SK-N-SH (cell line): Measurements from ENCODE around the gene CCDC149. TPM values are rescaled to one million over a fixed set of nuclear protein-coding genes. Genes with fewer than 3 reads are reported as not detected.

Experiments
- CTCF ChIA-PET: fragments of 300-600, 350-600 bp; formaldehyde crosslinking; extraction: SDS; loops from one replicate; lab custom pipeline; 2021; lab: Yijun Ruan, JAX
- POLR2A ChIA-PET: fragments of 350-600 bp; sonication (Branson Sonifier 250); formaldehyde crosslinking; extraction: SDS; loops from one replicate; lab custom pipeline; 2020; ENCODE audit warnings: antibody characterized with exemption, inconsistent platforms; lab: Yijun Ruan, JAX
- DNase-seq: peaks from one replicate; pipeline ENCODE4 v3.0.0; 2012
- H2AFZ ChIP-seq: fragments of 200-600 bp; sonication (generic); 2 replicates; pipeline ENCODE4 v1.8.1; 2016; ENCODE audit warnings: antibody characterized with exemption, mild to moderate bottlenecking, low read depth
- H3F3A ChIP-seq: fragments of 200-600 bp; sonication (generic); replicated peaks from 2 replicates; pipeline ENCODE3; 2016; ENCODE audit warnings: antibody characterized with exemption, mild to moderate bottlenecking; ENCODE audit not compliant: insufficient read depth
- H3K27ac ChIP-seq, 2 experiments: fragments of 200-500 bp in 1 of 2; fragments of 200-600 bp in 1 of 2; sonication (Bioruptor generic) in 1 of 2; sonication (generic), shearing (Covaris generic) in 1 of 2; 2 replicates each; pipeline versions ENCODE4 v1.5.1 to v1.6.1; 2014 to 2016; ENCODE audit warnings: low read depth in 2 of 2, inconsistent platforms in 1 of 2, low read length in 1 of 2, mild to moderate bottlenecking in 1 of 2, mixed read lengths in 1 of 2
- H3K27me3 ChIP-seq: fragments of 200-600 bp; sonication (generic), shearing (Covaris generic); 2 replicates; pipeline ENCODE4 v1.6.1; 2016; ENCODE audit warnings: mixed run types; ENCODE audit not compliant: insufficient read depth
- H3K36me3 ChIP-seq, 2 experiments: fragments of 200-500 bp in 1 of 2; fragments of 200-600 bp in 1 of 2; sonication (Bioruptor generic) in 1 of 2; sonication (generic) in 1 of 2; replicated peaks in 1 of 2; 2 replicates each; pipeline versions ENCODE3 to v1.5.1; 2014 to 2016; ENCODE audit warnings: low read length in 1 of 2, mild to moderate bottlenecking in 1 of 2; ENCODE audit not compliant: insufficient read depth in 2 of 2, control insufficient read depth in 1 of 2
- H3K4me1 ChIP-seq, 2 experiments: fragments of 200-500 bp in 1 of 2; fragments of 200-600 bp in 1 of 2; sonication (Bioruptor generic) in 1 of 2; sonication (generic), shearing (Covaris generic) in 1 of 2; 2 replicates each; pipeline versions ENCODE4 v1.5.1 to v1.6.1; 2014 to 2016; ENCODE audit warnings: low read depth in 1 of 2, low read length in 1 of 2, mixed run types in 1 of 2; ENCODE audit not compliant: insufficient read depth in 2 of 2, control insufficient read depth in 1 of 2
- H3K4me2 ChIP-seq: fragments of 200-600 bp; sonication (generic), shearing (Covaris generic); 2 replicates; pipeline ENCODE4 v1.6.1; 2017; ENCODE audit warnings: mixed run types
- H3K4me3 ChIP-seq, 2 experiments: fragments of 200-500 bp in 1 of 2; fragments of 200-600 bp in 1 of 2; sonication (Bioruptor generic) in 1 of 2; sonication (generic), shearing (Covaris generic) in 1 of 2; 2 replicates each; pipeline versions ENCODE4 v1.5.1 to v1.8.1; 2014 to 2016; ENCODE audit warnings: low read depth in 2 of 2, inconsistent platforms in 1 of 2, low read length in 1 of 2, mild to moderate bottlenecking in 1 of 2, mixed read lengths in 1 of 2, moderate library complexity in 1 of 2
- H3K79me2 ChIP-seq: fragments of 200-600 bp; sonication (generic); 2 replicates; pipeline ENCODE4 v1.8.1; 2017; ENCODE audit warnings: mild to moderate bottlenecking; ENCODE audit not compliant: insufficient read depth
- H3K9ac ChIP-seq: fragments of 200-600 bp; sonication (generic); 2 replicates; pipeline ENCODE4 v1.6.1; 2017; ENCODE audit warnings: mixed run types
- H3K9me2 ChIP-seq: fragments of 200-600 bp; sonication (generic); 2 replicates; pipeline ENCODE4 v1.6.1; 2017; ENCODE audit warnings: mixed run types
- H3K9me3 ChIP-seq: fragments of 200-600 bp; sonication (generic); 2 replicates; pipeline ENCODE4 v1.6.1; 2017; ENCODE audit warnings: mixed run types, mild to moderate bottlenecking, moderate library complexity
- H4K20me1 ChIP-seq: fragments of 200-600 bp; sonication (generic); 2 replicates; pipeline ENCODE4 v1.6.1; 2017; ENCODE audit warnings: mild to moderate bottlenecking, mixed run types; ENCODE audit not compliant: insufficient read depth
- CHD2 ChIP-seq: fragments of 150-350 bp; IDR thresholded peaks from 2 replicates; pipeline ENCODE4 v1.6.1; 2018; ENCODE audit warnings: low read length; ENCODE audit not compliant: partially characterized antibody
- CTCF ChIP-seq: fragments of 200-600 bp; sonication (generic); IDR thresholded peaks from 2 replicates; pipeline ENCODE4 v1.6.1; 2017; ENCODE audit warnings: antibody characterized with exemption, mild to moderate bottlenecking, moderate library complexity
- EZH2phosphoT487 ChIP-seq: fragments of 200-600 bp; sonication (generic); IDR thresholded peaks from 2 replicates; pipeline ENCODE4 v1.6.1; 2017; ENCODE audit warnings: low read depth, mixed run types, mild to moderate bottlenecking, antibody characterized with exemption, moderate library complexity, borderline replicate concordance
- GATA2 ChIP-seq: sonication (generic); formaldehyde crosslinking; IDR thresholded peaks from 2 replicates; pipeline ENCODE4 v1.5.0; 2020; ENCODE audit warnings: mild to moderate bottlenecking, missing genetic modification reagents
- NFIC ChIP-seq: IDR thresholded peaks from 2 replicates; pipeline ENCODE4 v1.4.0; 2012; ENCODE audit warnings: borderline replicate concordance
- NRF1 ChIP-seq: IDR thresholded peaks from 2 replicates; pipeline ENCODE4 v1.6.1; 2012; ENCODE audit warnings: low read depth, mild to moderate bottlenecking, low read length
- SMC3 ChIP-seq: IDR thresholded peaks from 2 replicates; pipeline ENCODE4 v1.6.1; 2012; ENCODE audit warnings: low read depth, low read length, improper control_type of control experiment
- TAF1 ChIP-seq: IDR thresholded peaks from 2 replicates; pipeline ENCODE4 v1.6.1; 2012; ENCODE audit warnings: low read depth, mild to moderate bottlenecking, low read length, moderate library complexity, borderline replicate concordance
- TCF12 ChIP-seq: IDR thresholded peaks from 2 replicates; pipeline ENCODE4 v1.4.0; 2012
- TEAD4 ChIP-seq: IDR thresholded peaks from 2 replicates; pipeline ENCODE4 v1.4.0; 2012; ENCODE audit warnings: mild to moderate bottlenecking, borderline replicate concordance; ENCODE audit not compliant: insufficient read depth
- WGBS: methylation state at CpG from one replicate; pipeline ENCODE4 v1.1.6; 2017; ENCODE audit warnings: low lambda C conversion rate; 5-methylcytosine and 5-hydroxymethylcytosine counted together
- polyA plus RNA-seq, 3 experiments: library from polyadenylated mRNA; depleted of rRNA; stranded (reverse); fragments of >200 nt; gene quantifications; 2 replicates each; pipeline ENCODE4 v1.2.3, GENCODE V29; 2012
- TF ChIP-seq, protein P1 (sequence below): IDR thresholded peaks from 2 replicates; pipeline ENCODE4 v1.4.0; 2012; ENCODE audit warnings: low read depth
- TF ChIP-seq, protein P2 (sequence below): IDR thresholded peaks from 2 replicates; pipeline ENCODE4 v1.6.1; 2012; ENCODE audit warnings: mild to moderate bottlenecking, low read depth, low read length, moderate library complexity

Gene CCDC149
- polyA plus RNA-seq, 1 of the 3 experiments (the other 2 are of a cell fraction) = 5.5 TPM

DNA sequence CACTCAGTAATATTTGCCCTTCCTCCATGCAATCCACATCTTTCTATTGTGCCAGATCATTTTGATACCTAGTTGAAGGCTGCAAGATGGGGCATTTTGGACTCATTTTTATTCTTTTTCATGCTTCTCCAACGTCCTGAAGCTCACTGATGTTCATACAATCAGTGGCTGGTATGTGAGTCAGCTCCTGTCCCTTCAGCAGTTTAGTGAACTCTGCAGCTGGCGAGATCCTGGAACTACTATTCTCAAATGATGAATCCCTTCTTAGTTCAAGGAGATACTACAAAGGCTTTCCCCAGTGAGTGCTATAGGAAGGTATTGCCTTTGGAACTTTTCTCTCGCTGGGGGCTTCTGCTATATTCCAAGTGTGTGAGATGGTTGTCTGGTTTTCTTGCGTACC is 9.6 kb upstream of the CCDC149 start:
- Histone ChIP-seq H3K4me3 (no peak overlapping the region), H4K20me1 (no peaks in the 10 kb centered on the region), H3K4me1 (0 out of 4 replicates have a peak, but pooled peaks cover 0 to 8% of the 10 kb centered on the region in 2 experiments), H3K27me3 (no peaks in the 10 kb centered on the region), H3K36me3 (no peaks in the 10 kb centered on the region), H3K27ac (no peak overlapping the region), H2AFZ (no peak overlapping the region), H3F3A (peaks cover 12% of the 10 kb centered on the region), H3K9ac (no peak overlapping the region), H3K9me2 (no peaks in the 10 kb centered on the region), H3K9me3 (no peaks in the 10 kb centered on the region), H3K79me2 (no peaks in the 10 kb centered on the region), H3K4me2 (0 out of 2 replicates have a peak overlapping the region, but pooled peaks have one; percentile 2)
- ChIA-PET POLR2A (no interaction called here), CTCF (no interaction called here)
- TF ChIP-seq, protein P1, sequence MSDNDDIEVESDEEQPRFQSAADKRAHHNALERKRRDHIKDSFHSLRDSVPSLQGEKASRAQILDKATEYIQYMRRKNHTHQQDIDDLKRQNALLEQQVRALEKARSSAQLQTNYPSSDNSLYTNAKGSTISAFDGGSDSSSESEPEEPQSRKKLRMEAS = no peak
- TF ChIP-seq CHD2 (no peak), GATA2 (CRISPR knock-in tag) (no peak), TAF1 (no peak), NRF1 (no peak), NFIC (no peak), TEAD4 (no peak), CTCF (no peak)
- no peak for DNase-seq
- 18% methylated on average over 4 of the region's 4 CpGs for WGBS

DNA sequence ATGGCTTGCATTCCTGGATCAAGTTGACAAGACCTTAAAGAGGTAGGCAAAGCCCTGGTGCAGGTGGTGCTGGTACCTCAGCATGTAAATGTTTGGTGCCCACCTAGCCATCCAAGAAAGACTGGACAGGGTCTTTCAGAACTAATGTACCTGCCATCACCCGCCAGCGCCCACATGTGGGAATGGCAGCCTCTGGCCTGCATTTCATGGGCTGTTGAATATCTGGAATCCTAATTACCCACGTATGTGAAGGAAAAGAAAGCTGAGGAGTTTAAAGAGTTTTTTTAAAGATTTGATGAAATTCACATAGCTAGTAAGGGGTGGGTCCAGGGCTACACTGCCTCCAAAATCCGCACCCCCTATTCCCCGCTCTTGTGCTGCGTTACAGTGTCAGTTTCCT is 8.6 kb upstream of the CCDC149 start:
- H3K36me3 ChIP-seq = no peaks in the 10 kb centered on the region
- H3K9me3 ChIP-seq = no peaks in the 10 kb centered on the region
- H3K4me3 ChIP-seq = no peak overlapping the region
- no peak overlapping the region for H3K9ac ChIP-seq
- TF ChIP-seq TCF12 = no peak
- no peak for TF ChIP-seq EZH2phosphoT487
- TF ChIP-seq NFIC = no peak
- no peak for TF ChIP-seq SMC3
- TF ChIP-seq TEAD4 = no peak
- TF ChIP-seq, protein P2, sequence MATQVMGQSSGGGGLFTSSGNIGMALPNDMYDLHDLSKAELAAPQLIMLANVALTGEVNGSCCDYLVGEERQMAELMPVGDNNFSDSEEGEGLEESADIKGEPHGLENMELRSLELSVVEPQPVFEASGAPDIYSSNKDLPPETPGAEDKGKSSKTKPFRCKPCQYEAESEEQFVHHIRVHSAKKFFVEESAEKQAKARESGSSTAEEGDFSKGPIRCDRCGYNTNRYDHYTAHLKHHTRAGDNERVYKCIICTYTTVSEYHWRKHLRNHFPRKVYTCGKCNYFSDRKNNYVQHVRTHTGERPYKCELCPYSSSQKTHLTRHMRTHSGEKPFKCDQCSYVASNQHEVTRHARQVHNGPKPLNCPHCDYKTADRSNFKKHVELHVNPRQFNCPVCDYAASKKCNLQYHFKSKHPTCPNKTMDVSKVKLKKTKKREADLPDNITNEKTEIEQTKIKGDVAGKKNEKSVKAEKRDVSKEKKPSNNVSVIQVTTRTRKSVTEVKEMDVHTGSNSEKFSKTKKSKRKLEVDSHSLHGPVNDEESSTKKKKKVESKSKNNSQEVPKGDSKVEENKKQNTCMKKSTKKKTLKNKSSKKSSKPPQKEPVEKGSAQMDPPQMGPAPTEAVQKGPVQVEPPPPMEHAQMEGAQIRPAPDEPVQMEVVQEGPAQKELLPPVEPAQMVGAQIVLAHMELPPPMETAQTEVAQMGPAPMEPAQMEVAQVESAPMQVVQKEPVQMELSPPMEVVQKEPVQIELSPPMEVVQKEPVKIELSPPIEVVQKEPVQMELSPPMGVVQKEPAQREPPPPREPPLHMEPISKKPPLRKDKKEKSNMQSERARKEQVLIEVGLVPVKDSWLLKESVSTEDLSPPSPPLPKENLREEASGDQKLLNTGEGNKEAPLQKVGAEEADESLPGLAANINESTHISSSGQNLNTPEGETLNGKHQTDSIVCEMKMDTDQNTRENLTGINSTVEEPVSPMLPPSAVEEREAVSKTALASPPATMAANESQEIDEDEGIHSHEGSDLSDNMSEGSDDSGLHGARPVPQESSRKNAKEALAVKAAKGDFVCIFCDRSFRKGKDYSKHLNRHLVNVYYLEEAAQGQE = no peak
- TF ChIP-seq, all 33 proteins: peak for 0
- CTCF ChIA-PET = no interaction called here
- 72% methylated on average over 6 of the region's 6 CpGs for WGBS
- DNase-seq = no peak
- H4K20me1 ChIP-seq = no peaks in the 10 kb centered on the region
- no peaks in the 10 kb centered on the region for H3K27me3 ChIP-seq
- H3K27ac ChIP-seq = no peak overlapping the region
- no peaks in the 10 kb centered on the region for H3K79me2 ChIP-seq
- no peak overlapping the region for H3K4me2 ChIP-seq
- POLR2A ChIA-PET = no interaction called here
- 0 out of 4 replicates have a peak, but pooled peaks cover 0 to 8% of the 10 kb centered on the region in 2 experiments for H3K4me1 ChIP-seq
- no peak overlapping the region for H2AFZ ChIP-seq
- H3K9me2 ChIP-seq = no peaks in the 10 kb centered on the region
- H3F3A ChIP-seq = peaks cover 12% of the 10 kb centered on the region
